IPS-11a (cell line): ENCODE measurements around the gene VPS26B.
A peak's percentile ranks its signal among the peaks of the same experiment; 100 is the strongest.
"Not testable (repeated sequence)": the region's sequence is repeated elsewhere in the genome, so short reads cannot be mapped to it uniquely, and the experiment has no call there.

Experiments used
- H3K4me3 ChIP-seq: one replicate; pipeline ENCODE4 v1.5.1; 2013; ENCODE audit warnings: low read depth, low read length, control low read depth

VPS26B gene

DNA sequence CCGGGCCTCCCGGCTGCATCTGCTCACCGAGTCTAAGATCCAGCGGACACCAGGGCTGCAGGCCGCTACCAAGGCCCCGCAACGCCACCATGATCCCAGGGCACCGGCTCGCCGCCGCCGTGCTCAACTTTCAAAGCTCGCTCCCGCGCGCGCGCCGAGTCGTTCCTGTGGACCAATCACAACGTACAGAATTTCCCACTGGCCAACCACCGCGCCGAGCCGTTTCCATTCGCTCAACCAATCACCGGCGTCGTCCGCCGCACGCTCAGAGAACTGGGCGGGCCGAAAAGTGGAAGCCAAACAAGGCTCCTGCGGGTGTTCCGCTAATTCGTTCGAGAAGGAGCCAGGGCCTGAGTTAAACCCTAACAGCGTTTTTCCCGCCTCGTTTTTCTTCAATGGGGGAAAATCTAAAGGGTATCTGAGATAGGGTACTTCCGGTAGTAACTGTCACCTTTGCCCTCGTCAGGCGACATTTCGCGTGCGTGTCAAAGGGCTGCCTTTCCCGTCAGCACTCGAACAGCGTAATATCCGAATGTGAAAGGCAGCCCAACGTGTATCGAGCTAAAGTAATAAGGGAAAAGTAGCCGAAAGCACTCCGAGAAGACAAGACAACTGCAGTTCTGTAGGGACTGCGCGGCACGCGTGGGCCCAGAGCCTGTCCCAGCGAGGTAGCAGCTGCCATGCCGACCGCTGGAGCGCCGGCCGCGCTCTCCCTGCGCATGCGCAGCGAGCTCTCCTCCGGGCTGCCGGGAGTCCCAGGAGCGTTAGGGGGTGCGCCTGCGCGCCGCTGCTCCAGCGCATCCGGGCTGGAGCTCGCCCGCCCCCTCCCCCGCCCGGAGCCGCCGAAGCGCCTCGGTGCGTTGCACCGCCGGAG, at the start of gene VPS26B, which contains the start of gene NCAPD3:
Gene VPS26B (plus strand): TSS at position 836 of the 874 bp plus-strand sequence. CDS start 452 bp downstream, outside the sequence.
Gene NCAPD3 (minus strand): TSS at position 132 of the 874 bp plus-strand sequence. CDS start 41 bp downstream, at position 91.
- peak within 1 kb of the TSS; percentile 99 for H3K4me3 ChIP-seq

DNA sequence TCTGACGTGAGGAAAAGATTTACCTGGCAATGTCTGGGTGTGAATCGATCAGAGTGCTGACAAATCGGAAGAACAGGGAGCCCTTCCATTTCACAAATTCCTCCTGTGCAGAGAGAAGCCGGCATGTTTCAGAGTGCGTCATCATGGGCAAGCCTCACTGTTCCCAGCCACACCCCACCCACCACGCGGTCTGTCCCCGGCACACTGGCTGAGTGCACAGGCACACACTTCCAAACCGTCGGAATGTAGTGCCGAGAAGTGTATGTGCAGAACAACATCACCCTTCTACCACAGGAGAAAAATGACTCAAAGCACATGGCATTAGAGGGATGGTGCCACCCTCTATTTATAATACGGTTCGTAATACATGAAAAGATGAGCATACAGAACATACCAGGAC, 48.2 kb upstream of the VPS26B start:
- H3K4me3 ChIP-seq: no peak overlapping the region

DNA sequence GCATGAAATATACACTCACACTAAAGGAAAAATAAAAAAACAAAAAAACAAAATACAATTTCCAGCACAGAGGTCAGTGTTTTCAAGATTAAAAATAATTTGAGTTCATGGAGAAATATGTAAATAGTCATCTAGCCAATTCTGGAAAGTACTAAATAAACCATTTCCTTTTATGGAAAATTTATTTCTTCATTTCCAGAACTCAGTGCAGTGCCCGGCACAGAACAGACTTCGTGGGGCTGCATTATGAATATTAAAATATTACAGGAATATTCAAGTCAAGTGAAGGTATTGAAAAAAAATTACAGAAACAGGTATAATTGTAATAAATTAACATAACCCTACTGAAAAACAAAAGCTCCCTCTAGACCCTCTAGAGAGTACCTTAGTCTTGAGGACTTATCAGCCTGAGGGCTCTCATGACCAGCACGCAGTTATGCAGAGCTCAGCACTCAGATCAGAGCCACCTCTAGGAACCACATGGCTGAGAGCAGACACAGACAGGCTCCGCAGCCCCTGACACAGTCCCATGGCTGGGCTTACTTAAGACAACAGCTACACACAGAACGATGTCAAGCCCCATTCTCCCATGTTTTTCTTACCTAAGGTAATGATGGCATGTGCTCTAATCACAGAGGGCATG, 46.3 kb upstream of the VPS26B start:
- no peak overlapping the region for H3K4me3 ChIP-seq

DNA sequence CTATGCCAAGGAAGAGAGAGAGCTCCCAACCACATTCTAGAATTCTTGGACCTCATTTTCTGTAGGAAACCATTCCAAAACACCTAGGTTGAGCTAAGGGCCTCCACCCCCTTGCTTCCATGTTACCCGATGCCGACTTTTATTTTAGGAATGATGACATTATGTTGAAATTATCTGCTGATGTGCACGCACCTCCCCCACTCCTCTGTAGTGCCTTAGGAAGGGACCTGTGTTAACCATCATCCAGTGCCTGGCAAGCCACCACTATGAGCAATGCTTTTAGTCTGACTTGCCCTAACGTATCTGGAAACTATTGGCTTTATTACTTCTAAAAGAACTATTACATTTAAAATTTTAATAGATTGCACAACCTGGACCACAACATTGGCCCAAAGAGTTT, 42.8 kb upstream of the VPS26B start:
- no peak overlapping the region for H3K4me3 ChIP-seq

DNA sequence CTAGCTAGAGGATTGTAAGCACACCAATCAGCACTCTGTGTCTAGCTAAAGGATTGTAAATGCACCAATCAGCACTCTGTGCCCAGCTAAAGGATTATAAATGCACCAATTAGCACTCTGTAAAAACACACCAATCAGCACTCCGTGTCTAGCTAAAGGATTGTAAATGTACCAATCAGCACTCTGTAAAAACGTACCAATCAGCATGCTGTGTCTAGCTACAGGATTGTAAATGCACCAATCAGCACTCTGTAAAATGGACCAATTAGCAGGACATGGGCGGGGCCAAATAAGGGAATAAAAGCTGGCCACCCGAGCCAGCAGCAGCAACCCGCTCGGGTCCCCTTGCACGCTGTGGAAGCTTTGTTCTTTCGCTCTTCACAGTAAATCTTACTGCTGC, 36.4 kb upstream of the VPS26B start:
- H3K4me3 ChIP-seq: not testable (repeated sequence)

DNA sequence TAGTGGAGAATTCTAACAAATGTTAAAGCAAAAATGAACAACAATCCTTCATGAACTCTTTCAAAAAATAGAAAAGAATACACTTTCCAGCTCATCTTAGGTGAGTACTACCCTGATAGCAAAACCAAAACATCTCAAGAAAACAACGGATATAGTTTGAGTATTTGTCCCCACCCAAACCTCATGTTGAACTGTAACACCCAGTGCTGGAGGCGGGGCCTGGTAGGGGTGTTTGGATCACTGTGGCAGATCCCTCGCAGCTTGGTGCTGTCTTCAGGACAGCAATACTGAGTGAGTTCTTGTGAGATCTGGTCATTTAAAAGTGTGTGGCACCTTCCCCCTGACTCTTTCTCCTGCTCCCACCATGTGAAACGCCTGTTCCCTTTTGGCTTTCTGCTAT, 27.7 kb upstream of the VPS26B start:
- H3K4me3 ChIP-seq: no peak overlapping the region

DNA sequence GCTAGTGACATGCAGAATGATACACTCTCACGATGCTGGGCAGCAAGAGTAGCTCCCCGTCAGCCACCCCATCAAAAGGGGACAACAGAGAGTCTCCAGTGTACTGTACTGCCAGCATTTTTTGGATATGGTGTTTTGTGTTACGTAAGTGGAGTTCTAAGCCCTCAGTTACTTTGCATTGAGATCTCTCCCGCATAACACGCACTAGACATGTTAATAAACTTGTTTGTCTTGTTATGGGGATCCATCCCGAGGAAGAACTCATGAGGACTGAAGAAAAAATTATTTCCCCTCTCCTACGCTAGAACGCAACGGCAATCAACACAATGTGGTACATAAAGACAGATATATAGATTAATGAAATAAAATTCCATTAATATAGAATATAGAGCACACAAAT, 24.9 kb upstream of the VPS26B start:
- no peak overlapping the region for H3K4me3 ChIP-seq

DNA sequence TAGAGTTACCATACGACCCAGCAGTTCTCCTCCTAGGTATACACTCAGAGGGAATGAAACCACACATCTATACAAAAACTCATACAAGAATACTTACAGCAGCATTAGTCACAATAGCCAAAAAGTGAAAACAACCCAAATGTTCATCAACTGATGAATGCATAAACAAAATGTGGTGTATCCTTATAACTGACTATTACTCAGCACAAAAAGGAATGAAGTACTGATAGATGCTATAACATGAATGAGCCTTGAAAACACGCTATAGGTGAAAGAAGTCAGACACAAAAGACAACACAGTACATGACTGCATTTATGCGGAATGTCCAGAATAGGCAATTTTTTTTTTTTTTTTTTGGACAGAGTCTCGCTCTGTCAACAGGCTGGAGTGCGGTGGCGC, 23.8 kb upstream of the VPS26B start:
- no peak overlapping the region for H3K4me3 ChIP-seq

DNA sequence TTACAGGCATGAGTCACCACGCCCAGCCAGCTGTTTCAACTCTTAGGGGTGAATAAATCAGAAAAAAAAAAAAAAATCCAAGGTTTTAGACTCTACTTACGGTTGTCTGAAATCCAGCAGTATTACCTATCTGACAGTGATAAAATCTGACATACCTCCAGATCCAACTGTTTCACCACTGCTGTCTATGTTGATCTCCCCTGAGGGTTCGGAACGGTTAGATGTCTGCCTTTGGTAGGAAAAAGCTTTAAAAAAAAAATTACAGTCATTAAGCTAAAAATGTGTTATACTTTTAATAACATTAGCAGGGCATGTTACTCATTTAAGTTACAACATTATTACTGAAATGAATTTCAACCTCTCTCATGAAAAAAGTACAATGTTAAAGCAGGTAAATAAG, 21.8 kb upstream of the VPS26B start:
- H3K4me3 ChIP-seq: no peak overlapping the region

DNA sequence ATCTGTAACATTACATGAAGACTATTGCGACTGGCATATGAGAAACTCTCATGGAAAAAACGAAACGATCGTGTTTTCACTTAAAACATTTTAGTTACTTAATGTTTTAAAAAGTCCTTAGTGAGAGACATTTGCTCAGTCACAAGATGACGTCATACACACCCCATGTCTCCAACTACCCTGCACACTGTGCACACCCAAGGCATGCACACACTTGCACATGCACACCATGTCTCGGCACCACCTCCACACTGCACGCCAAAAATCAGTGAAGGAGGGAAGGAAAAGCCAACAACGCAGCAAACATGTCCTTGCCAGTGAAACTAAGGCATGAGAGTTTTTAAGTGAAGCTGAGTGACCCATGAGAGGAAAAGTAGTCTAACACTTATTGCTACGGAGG, 18.7 kb upstream of the VPS26B start:
- H3K4me3 ChIP-seq: no peak overlapping the region

DNA sequence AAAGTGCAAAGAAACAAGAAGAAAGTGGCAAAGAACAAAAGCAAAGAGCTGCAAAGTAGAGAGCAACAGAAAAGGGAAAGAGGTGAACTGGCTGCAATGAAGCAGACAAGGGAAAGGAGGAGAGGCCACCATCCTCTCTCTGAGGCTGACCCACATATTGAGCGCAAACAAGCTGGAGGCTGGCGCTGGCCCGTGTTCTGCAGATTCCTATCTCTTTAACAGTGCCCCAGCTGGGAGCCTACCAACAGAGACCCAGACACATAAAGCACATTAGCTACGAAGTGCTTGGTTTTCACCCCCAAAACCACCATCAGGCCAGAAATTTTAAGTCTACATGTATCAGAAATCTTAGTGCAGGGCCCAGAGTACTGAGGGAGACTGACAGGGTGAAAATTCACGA, 18.3 kb upstream of the VPS26B start:
- no peak overlapping the region for H3K4me3 ChIP-seq

DNA sequence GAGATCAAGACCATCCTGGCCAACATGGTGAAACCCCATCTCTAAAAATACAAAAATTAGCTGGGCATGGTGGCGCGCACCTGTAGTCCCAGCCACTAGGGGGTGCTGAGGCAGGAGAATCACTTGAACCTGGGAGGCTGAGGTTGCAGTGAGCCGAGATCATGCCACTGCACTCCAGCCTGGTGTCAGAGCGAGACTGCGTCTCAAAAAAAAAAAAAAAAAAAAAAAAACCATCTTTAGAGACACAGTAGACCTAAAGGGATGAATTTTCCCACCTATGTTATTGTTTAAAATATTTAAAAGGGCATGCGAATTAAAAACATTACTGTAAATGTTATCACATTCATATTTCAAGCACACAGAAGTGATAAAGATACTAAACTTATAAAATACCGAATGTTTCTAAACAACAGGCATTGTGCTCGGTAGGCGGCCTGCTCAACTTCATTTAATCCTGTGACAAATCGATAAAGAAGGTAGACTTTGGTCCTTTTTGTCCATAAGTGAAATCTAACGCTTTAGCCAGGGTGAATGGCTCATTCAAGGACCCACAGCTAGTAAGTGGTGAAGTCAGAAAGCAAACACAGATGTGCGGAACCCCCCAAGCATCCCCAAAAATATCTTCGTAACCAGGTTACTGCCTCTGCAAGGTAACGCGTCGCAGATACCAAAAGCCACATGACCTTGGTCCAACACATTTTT, 16.8 kb upstream of the VPS26B start:
- no peak overlapping the region for H3K4me3 ChIP-seq

DNA sequence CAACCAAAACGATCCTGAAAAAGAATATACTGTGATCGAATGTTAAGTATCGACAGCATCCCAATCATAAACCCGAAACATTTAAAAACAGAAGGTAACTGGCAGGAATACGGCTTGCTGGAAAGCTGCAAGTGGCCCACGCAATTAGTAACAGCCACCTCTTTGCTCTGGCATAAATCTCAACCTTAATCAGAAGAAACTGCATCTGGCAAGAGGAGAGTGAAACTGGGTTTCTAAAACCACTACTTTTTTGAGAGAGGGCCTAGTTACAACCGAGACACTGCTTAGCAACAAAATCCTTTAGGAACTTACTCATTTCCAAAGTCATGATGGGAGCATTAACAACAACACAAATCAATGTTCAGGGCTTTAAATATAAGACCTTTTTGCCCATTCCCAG, 8.6 kb upstream of the VPS26B start:
- H3K4me3 ChIP-seq: no peak overlapping the region

DNA sequence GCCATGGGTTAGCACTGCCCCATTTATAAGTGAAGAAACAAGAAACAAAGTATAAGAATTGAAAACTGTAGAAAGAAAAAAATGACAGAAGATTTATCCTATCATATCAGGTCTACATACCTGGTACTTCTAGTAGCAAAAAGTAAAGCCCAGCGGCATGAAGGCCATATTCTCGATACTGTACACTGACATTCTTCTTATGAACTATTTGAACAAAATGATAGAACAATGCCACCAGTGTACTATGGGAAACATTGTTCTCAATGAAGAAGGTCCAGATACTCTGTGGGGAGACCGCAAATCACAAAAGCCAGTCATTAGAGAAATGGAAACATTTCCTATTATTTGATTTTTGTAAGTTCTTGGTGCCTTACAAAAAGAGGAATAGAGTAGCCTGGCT, 7.7 kb upstream of the VPS26B start:
- no peak overlapping the region for H3K4me3 ChIP-seq

DNA sequence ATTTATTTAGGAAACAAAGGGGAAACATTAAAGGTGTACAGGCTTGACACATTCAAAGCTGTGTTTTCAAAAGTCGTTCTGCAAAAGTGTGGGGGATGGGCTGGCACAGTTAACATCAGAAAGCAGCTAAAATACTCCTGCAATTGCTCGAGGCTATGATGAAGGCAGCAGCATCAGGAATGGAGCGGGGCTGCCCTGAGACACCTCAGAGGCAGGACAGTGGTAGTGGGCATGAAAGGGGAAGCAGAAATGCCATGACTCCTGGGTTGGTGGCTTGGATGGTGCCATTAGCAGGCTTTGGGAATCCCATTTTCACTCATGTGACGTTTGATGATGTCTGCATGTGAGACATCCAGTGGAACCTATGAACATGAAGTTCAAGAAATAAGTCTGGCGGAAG, 1.4 kb upstream of the VPS26B start:
- peak overlapping the region; percentile 99 for H3K4me3 ChIP-seq

DNA sequence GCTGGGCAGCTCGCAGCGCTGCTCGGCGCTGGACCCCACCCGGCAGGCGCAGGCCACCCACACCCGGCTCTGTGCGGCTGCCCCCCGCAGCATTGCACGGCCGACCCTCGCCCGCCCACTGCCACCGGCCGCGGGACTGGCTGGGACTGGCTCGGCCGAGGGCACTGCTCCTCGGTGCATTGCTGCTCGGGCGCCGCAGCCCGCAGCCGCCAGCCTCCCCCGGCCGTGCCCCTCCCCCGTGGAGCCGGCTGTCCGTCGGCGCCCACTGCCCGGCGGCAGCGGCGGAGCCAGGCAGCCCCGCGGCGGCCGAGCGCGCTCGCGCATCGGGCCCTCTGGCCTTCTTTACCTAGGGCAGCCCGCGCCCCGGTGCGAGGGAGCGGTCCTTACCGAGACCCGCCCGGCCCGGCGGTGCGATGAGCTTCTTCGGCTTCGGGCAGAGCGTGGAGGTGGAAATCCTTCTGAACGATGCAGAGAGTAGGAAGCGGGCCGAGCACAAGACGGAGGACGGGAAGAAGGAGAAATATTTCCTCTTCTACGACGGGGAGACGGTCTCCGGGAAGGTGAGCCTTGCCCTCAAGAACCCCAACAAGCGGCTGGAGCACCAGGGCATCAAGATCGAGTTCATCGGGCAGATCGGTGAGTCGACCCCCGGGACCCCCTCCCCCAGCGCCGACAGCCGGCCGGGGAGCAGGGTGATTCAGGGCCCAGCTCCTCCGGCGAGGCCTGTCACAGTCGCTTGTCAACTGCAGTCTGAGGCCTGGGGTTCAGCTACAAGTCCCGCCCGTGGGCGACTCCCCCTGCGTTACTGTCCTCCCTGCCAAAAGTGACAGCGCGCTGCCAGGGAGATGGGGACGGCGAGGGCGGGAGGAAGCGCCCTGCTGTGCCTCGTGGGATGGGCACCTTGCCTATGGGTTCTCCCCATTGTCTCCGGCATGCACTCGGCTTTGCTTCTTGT, 516 bp downstream of the VPS26B start:
- peak overlapping the region; percentile 99 for H3K4me3 ChIP-seq

DNA sequence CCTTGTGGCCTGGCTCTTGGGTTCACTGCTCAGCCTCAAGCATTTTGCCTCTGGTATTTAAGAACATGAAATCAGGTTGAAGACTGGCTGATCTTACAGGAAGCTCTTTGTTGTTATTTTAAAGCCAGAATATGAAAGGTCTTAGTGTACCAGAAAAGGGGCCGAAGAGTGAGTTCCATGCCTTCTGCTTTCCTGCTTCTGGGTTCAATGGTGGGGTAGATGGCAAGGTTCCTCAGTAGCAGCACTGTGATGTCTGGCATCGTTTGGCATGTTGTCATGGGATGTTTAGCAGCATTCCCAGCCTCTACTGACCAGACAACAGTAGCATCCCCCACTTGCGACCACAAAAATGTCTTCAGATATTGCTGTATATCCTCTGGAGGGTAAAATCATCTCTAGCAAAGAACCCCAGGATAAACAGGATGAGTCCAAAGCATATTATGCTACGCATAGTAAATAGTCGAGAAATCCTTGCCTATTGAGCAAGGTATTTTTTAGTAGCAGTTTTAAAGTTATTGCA, 2.4 kb downstream of the VPS26B start:
- no peak overlapping the region for H3K4me3 ChIP-seq

DNA sequence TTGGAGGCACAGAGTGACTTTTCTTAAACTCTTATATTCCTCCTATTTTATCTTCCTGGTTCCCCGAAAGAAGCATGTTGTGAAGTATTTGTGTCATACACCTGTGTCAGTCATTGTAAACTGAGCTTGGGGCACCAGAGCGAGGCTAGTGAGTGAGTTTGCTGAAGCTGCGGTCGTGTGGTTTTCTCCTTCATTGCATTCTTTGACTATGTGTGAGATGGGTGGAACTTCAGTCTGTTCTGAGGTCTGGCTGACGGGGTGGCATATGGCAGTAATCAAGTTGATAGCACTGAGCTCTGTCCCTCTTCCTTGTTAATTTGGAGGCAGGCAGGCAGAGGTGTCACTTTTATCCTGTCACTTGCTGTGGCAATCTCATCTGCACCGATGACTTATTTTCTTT, 4.2 kb downstream of the VPS26B start:
- H3K4me3 ChIP-seq: no peak overlapping the region

DNA sequence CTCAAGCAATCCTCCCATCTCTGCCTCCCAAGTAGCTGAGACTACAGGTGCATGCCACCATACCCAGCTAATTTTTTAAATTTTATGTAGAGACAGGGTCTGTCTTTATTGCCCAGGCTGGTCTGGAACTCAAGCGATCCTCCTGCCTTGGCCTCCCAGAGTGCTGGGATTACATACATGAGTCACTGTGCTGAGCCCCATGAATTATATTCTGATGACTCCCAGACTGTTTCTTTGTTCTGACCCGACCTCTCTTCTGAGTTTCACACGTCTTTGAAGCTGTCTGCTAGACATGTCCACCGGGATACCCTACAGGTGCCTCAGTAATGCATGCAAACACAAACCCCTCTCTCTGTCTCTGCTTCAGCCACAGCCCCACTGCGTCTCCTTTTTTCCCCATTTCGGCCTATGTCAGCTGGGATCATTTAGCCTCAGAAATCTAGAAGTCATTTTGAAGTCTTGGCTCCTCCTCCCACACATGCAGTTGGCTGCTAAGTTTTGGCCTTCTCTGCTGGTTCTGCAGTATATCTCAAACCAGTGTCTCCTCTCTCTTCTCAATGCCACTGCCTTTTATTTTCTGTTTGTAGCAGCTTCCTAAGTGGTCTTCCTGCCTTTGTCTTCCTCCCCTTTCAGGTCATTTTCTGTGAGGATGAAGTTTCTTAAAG, 4.8 kb downstream of the VPS26B start:
- no peak overlapping the region for H3K4me3 ChIP-seq

DNA sequence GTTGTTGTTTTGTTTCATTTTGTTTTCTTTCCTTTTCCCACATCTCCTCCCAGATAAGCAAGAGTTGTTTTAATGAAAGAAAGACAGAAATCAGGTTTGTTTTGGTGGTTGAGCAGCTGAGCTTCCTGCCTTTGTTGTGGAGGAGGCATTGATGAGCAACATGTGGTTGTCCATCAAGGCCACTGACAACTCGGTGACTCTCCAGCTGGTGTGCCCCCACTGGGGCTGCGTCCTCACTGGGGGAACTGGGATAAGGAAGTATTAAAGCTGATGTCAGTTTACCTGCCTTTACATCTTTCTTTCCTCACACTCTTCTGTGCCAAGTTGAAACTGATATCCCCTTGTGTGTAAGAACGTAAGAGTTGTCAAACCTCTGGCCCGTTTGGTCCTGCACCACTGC, 5.9 kb downstream of the VPS26B start:
- no peak overlapping the region for H3K4me3 ChIP-seq
